ENCODE data around the gene APOBEC3B.

DNA sequence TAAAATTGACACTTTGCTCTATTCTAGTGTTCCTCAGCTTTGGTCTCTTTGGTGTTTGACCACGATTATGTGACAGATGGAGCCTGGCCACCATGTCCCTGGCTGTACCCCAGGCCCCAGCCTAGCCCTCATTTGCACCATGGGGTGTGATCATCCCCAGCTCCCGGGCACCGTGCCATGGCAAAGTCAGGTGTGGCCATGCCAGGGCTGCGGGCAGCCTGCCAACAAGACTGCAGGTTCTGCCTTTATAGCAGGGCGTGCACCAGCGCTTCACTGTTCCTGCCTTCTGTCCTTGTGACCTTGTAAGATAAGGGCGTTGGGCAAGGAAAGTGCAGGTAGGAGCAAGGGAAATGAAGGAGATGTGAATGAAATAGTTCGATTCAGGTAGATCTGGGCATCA, 47.1 kb upstream of the APOBEC3B start:
- TF ChIP-seq CTCF (IDR thresholded peaks at IDR 0.05) (no peak), POLR2A (IDR thresholded peaks at IDR 0.05) (no peak)

Data from Peyer's patch (tissue), 4 donors.